CD4-positive, alpha-beta T cell treated with Interleukin-2 at 100 ng/mL for 4 hours (primary cell): ENCODE data around the gene OR52D1.

Experiments
- DNase-seq: peaks from one replicate; pipeline ENCODE4 v3.0.0-alpha.2; 2020; ENCODE audit warnings: low spot score

The OR52D1 gene

GRCh38 chr11:5514841-5515240 lies 26.4 kb downstream of the OR52D1 start:
- no peak for DNase-seq

- no peak for DNase-seq
Observed at GRCh38 chr11:5516599-5516998, 28.1 kb downstream of the OR52D1 start, which contains the start of gene UBQLNL. TSS of gene UBQLNL (minus strand) at chr11:5516699. CDS start at chr11:5516441, 258 bp downstream.

- no peak for DNase-seq
Observed at GRCh38 chr11:5521540-5521939, 33.1 kb downstream of the OR52D1 start.

GRCh38 chr11:5522308-5522707 lies 33.8 kb downstream of the OR52D1 start:
- DNase-seq: no peak

- DNase-seq: no peak
Observed at GRCh38 chr11:5524756-5525155, 36.3 kb downstream of the OR52D1 start.

GRCh38 chr11:5527716-5528115 lies 39.2 kb downstream of the OR52D1 start:
- DNase-seq: no peak

GRCh38 chr11:5528495-5528894 lies 40.0 kb downstream of the OR52D1 start:
- no peak for DNase-seq

- DNase-seq: no peak
Observed at GRCh38 chr11:5531053-5531831, 42.8 kb downstream of the OR52D1 start.

- DNase-seq: no peak
Observed at GRCh38 chr11:5534046-5534445, 45.6 kb downstream of the OR52D1 start.

GRCh38 chr11:5536482-5536881 lies 48.0 kb downstream of the OR52D1 start:
- DNase-seq: no peak
